Neural cell (in vitro differentiated cells): Measurements from ENCODE around the gene QARS1. TPM values are rescaled to one million over a fixed set of nuclear protein-coding genes. Genes with fewer than 3 reads are reported as not detected.

ENCODE experiments used
- H2AFZ ChIP-seq: fragments of 200-600, 300-800 bp; sonication (generic), shearing (Covaris generic); 2 replicates; pipeline ENCODE4 v1.6.0; 2014; ENCODE audit warnings: low read depth, mild to moderate bottlenecking, antibody characterized with exemption, low read length, moderate library complexity
- H3F3A ChIP-seq: fragments of 200-600 bp; shearing (Covaris generic); 2 replicates; pipeline ENCODE4 v1.6.1; 2016; ENCODE audit warnings: mild to moderate bottlenecking, moderate library complexity, mixed read lengths, antibody characterized with exemption, low read length; ENCODE audit not compliant: insufficient read depth, poor library complexity, severe bottlenecking
- H3K27ac ChIP-seq: fragments of 200-600, 300-800 bp; sonication (generic), shearing (Covaris generic); 2 replicates; pipeline ENCODE4 v1.5.1; 2014; ENCODE audit warnings: mild to moderate bottlenecking, low read length, moderate library complexity
- H3K27me3 ChIP-seq: fragments of 300-800, 200-600 bp; sonication (generic), shearing (Covaris generic); 2 replicates; pipeline ENCODE4 v1.6.0; 2014; ENCODE audit warnings: mild to moderate bottlenecking, low read depth, low read length, moderate library complexity; ENCODE audit not compliant: insufficient read depth
- H3K36me3 ChIP-seq: fragments of 300-800, 200-600 bp; sonication (generic), shearing (Covaris generic); 2 replicates; pipeline ENCODE4 v1.5.1; 2014; ENCODE audit warnings: mild to moderate bottlenecking, antibody characterized with exemption, low read length, moderate library complexity; ENCODE audit not compliant: insufficient read depth
- H3K4me2 ChIP-seq: fragments of 300-800, 200-600 bp; sonication (generic), shearing (Covaris generic); 2 replicates; pipeline ENCODE4 v1.6.0; 2014; ENCODE audit warnings: mild to moderate bottlenecking, low read length
- H3K4me3 ChIP-seq: fragments of 300-800, 200-600 bp; sonication (generic), shearing (Covaris generic); 2 replicates; pipeline ENCODE4 v1.5.1; 2014; ENCODE audit warnings: mild to moderate bottlenecking, low read length, moderate library complexity
- H3K79me2 ChIP-seq: fragments of 200-600 bp; shearing (Covaris generic); replicated peaks from 2 replicates; pipeline ENCODE4 v1.6.0; 2014; ENCODE audit warnings: mild to moderate bottlenecking, low read length, moderate library complexity; ENCODE audit not compliant: insufficient read depth
- H3K9ac ChIP-seq: fragments of 300-800, 200-600 bp; sonication (generic), shearing (Covaris generic); 2 replicates; pipeline ENCODE4 v1.6.1; 2016; ENCODE audit warnings: mild to moderate bottlenecking, low read length, mixed read lengths
- H3K9me2 ChIP-seq: fragments of 200-600 bp; shearing (Covaris generic); 2 replicates; pipeline ENCODE4 v1.6.1; 2016; ENCODE audit warnings: mild to moderate bottlenecking, low read length, mixed read lengths; ENCODE audit not compliant: insufficient read depth
- H3K9me3 ChIP-seq: fragments of 200-600, 300-800 bp; sonication (generic), shearing (Covaris generic); 2 replicates; pipeline ENCODE4 v1.6.1; 2016; ENCODE audit warnings: mild to moderate bottlenecking, mixed run types, low read length, moderate library complexity, mixed read lengths
- H4K20me1 ChIP-seq: fragments of 200-600 bp; shearing (Covaris generic); 2 replicates; pipeline ENCODE4 v1.6.1; 2016; ENCODE audit warnings: mild to moderate bottlenecking, mixed run types; ENCODE audit not compliant: insufficient read depth
- EP300 ChIP-seq: fragments of 450-650 bp; conservative IDR thresholded peaks from 2 replicates; pipeline ENCODE4 v1.6.1; 2014; ENCODE audit warnings: antibody characterized with exemption, mild to moderate bottlenecking, moderate library complexity; ENCODE audit not compliant: poor library complexity, severe bottlenecking
- EZH2 ChIP-seq: fragments of 200-600, 300-800 bp; shearing (Covaris generic), sonication (generic); IDR thresholded peaks from 2 replicates; pipeline ENCODE4 v1.6.1; 2014; ENCODE audit warnings: antibody characterized with exemption, low read length, borderline replicate concordance, mild to moderate bottlenecking; ENCODE audit not compliant: insufficient read depth, poor library complexity, severe bottlenecking
- MXI1 ChIP-seq: fragments of 450-650 bp; conservative IDR thresholded peaks from 2 replicates; pipeline ENCODE4 v1.6.1; 2014; ENCODE audit warnings: antibody characterized with exemption, mild to moderate bottlenecking; ENCODE audit not compliant: poor library complexity, severe bottlenecking
- POLR2AphosphoS5 ChIP-seq: IDR thresholded peaks from 2 replicates; pipeline ENCODE4 v1.6.1; 2012
- RAD21 ChIP-seq: fragments of 450-650 bp; conservative IDR thresholded peaks from 2 replicates; pipeline ENCODE4 v1.6.1; 2014; ENCODE audit warnings: antibody characterized with exemption, mild to moderate bottlenecking, moderate library complexity
- SMC3 ChIP-seq: fragments of 450-650 bp; conservative IDR thresholded peaks from 2 replicates; pipeline ENCODE4 v1.6.1; 2014; ENCODE audit warnings: antibody characterized with exemption, mild to moderate bottlenecking, moderate library complexity; ENCODE audit not compliant: poor library complexity
- TAF1 ChIP-seq: IDR thresholded peaks from 2 replicates; pipeline ENCODE4 v1.6.1; 2012; ENCODE audit warnings: low read depth
- polyA plus RNA-seq: library from polyadenylated mRNA; depleted of rRNA; stranded (reverse); fragments of >200 nt; gene quantifications from 2 replicates; pipeline ENCODE4 v1.2.3, GENCODE V29; 2014
- TF ChIP-seq, protein P1 (sequence below): IDR thresholded peaks from 2 replicates; pipeline ENCODE4 v1.6.1; 2012; ENCODE audit warnings: borderline replicate concordance
- TF ChIP-seq, protein P2 (sequence below): fragments of 450-650 bp; IDR thresholded peaks from 2 replicates; pipeline ENCODE4 v1.5.1; 2014; ENCODE audit warnings: antibody characterized with exemption, mild to moderate bottlenecking, moderate library complexity; ENCODE audit not compliant: poor library complexity, severe bottlenecking

Gene QARS1
- polyA plus RNA-seq, 1 donor from 2014 or later, result 174 TPM

DNA sequence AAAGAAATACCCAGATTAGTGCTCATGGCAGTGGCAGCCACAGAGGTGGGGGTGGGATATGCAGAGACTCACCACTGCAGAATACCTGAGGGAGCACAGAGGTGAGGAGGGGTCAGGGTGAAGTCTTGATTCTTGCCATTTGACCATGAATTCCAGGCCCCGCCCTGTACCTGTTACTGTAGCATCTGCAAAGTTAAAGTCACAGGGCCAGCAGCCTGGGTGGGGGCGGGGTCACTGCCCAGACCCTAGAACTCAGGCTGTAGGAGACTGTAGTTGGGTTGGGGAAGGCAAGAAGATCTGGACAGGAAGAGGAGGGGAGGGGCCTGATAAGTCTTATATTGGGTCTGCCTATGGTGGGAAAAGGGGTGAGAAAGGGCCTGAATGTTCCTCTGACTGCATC is 47.1 kb upstream of the QARS1 start:
- H3K4me2 ChIP-seq, result no peak overlapping the region
- no peaks in the 10 kb centered on the region for H3K9me3 ChIP-seq
- no peak overlapping the region for H3K9ac ChIP-seq
- no peak overlapping the region for H2AFZ ChIP-seq
- H3K9me2 ChIP-seq, result no peaks in the 10 kb centered on the region
- no peaks in the 10 kb centered on the region for H3K79me2 ChIP-seq
- no peaks in the 10 kb centered on the region for H3K27me3 ChIP-seq
- H3F3A ChIP-seq, result no peaks in the 10 kb centered on the region
- H3K36me3 ChIP-seq, result no peaks in the 10 kb centered on the region
- no peaks in the 10 kb centered on the region for H4K20me1 ChIP-seq
- TF ChIP-seq EZH2, result no peak
- no peak for TF ChIP-seq RAD21
- no peak for TF ChIP-seq EP300
- no peak for TF ChIP-seq TAF1
- TF ChIP-seq, protein P1, sequence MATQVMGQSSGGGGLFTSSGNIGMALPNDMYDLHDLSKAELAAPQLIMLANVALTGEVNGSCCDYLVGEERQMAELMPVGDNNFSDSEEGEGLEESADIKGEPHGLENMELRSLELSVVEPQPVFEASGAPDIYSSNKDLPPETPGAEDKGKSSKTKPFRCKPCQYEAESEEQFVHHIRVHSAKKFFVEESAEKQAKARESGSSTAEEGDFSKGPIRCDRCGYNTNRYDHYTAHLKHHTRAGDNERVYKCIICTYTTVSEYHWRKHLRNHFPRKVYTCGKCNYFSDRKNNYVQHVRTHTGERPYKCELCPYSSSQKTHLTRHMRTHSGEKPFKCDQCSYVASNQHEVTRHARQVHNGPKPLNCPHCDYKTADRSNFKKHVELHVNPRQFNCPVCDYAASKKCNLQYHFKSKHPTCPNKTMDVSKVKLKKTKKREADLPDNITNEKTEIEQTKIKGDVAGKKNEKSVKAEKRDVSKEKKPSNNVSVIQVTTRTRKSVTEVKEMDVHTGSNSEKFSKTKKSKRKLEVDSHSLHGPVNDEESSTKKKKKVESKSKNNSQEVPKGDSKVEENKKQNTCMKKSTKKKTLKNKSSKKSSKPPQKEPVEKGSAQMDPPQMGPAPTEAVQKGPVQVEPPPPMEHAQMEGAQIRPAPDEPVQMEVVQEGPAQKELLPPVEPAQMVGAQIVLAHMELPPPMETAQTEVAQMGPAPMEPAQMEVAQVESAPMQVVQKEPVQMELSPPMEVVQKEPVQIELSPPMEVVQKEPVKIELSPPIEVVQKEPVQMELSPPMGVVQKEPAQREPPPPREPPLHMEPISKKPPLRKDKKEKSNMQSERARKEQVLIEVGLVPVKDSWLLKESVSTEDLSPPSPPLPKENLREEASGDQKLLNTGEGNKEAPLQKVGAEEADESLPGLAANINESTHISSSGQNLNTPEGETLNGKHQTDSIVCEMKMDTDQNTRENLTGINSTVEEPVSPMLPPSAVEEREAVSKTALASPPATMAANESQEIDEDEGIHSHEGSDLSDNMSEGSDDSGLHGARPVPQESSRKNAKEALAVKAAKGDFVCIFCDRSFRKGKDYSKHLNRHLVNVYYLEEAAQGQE, result no peak
- TF ChIP-seq, protein P2, sequence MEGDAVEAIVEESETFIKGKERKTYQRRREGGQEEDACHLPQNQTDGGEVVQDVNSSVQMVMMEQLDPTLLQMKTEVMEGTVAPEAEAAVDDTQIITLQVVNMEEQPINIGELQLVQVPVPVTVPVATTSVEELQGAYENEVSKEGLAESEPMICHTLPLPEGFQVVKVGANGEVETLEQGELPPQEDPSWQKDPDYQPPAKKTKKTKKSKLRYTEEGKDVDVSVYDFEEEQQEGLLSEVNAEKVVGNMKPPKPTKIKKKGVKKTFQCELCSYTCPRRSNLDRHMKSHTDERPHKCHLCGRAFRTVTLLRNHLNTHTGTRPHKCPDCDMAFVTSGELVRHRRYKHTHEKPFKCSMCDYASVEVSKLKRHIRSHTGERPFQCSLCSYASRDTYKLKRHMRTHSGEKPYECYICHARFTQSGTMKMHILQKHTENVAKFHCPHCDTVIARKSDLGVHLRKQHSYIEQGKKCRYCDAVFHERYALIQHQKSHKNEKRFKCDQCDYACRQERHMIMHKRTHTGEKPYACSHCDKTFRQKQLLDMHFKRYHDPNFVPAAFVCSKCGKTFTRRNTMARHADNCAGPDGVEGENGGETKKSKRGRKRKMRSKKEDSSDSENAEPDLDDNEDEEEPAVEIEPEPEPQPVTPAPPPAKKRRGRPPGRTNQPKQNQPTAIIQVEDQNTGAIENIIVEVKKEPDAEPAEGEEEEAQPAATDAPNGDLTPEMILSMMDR, result no peak
- no peak for TF ChIP-seq MXI1
- no peak for TF ChIP-seq POLR2AphosphoS5
- no peak for TF ChIP-seq SMC3
- H3K27ac ChIP-seq, result no peak overlapping the region
- H3K4me3 ChIP-seq, result no peak overlapping the region

DNA sequence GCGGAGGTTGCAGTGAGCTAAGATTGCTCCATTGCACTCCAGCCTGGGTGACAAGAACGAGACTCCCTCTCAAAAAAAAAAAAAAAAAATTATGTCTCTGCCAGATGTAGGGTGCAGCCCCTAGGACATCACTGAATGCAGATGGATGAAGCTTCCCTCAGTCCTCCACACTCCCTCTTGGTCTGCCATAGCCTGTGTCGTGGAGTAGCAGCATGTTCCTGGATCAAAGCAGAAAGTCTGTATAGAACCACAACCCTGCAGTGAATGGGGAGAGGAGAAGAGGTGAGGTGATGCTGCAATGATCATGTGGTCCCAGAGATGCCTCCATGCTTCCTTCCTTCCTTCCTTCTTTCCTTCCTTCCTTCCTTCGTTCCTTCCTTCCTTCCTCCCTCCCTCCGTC is 43.6 kb upstream of the QARS1 start:
- H3K9ac ChIP-seq, result no peak overlapping the region
- H3F3A ChIP-seq, result no peaks in the 10 kb centered on the region
- H3K79me2 ChIP-seq, result no peaks in the 10 kb centered on the region
- no peaks in the 10 kb centered on the region for H4K20me1 ChIP-seq
- no peak overlapping the region for H3K4me3 ChIP-seq
- H3K4me2 ChIP-seq, result no peak overlapping the region
- H3K9me2 ChIP-seq, result no peaks in the 10 kb centered on the region
- H3K36me3 ChIP-seq, result no peaks in the 10 kb centered on the region
- H2AFZ ChIP-seq, result no peak overlapping the region
- H3K9me3 ChIP-seq, result no peaks in the 10 kb centered on the region
- TF ChIP-seq EZH2, result no peak
- TF ChIP-seq, protein P2, result no peak
- TF ChIP-seq RAD21, result no peak
- TF ChIP-seq, protein P1, result no peak
- TF ChIP-seq SMC3, result no peak
- TF ChIP-seq TAF1, result no peak
- no peak for TF ChIP-seq EP300
- TF ChIP-seq MXI1, result no peak
- no peak for TF ChIP-seq POLR2AphosphoS5
- no peak overlapping the region for H3K27ac ChIP-seq
- no peaks in the 10 kb centered on the region for H3K27me3 ChIP-seq
